Measurements from ENCODE around the gene CABLES2.

The CABLES2 gene

DNA sequence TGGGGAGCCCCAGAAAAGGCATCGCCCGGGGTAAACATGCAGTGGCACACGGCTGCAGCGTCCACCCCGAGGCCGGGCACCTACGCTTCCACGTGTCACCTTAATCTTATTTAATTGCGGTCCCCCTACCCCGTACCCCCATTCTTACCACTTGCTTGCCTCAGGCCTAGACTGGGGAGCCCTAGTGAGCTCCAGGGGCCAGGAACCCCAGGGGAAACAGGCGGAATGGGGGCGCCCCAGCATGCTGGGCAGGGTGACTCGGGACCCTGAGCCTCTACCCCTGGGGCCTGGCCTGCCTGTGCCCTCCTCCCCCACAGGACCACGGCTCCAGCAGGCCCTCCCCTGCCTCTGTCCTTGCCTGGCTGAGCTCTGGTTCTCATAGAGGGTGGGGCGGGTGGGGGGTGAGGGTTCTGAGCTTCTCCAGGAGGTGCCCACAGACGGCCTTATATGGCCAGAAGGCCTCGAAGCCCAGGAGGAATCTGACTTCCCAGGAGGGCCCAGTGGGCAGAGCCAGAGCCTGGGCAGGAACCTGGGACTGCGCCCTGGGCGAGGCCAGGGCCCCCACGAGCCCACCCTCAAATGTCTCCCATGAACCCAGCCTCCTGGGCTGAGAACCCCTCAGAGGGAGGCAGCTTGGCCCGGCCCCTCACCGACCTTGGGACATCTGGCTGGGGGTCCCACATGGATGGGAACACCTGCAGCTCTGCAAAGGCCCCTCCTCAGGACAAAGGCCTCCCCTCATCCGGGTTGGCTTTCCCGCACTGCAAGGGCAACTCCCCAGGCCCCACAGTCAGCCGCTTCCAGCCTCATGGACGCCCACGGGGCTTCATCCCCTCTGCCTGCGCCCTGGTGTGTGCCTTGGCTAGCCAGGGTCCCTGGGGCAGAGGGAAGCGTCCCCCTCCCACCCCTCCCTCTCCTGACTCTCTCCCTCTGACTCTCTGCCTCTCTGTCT, 34.8 kb downstream of the CABLES2 start:
- DNase-seq (ENCODE audit: low spot score) = no peak

DNA sequence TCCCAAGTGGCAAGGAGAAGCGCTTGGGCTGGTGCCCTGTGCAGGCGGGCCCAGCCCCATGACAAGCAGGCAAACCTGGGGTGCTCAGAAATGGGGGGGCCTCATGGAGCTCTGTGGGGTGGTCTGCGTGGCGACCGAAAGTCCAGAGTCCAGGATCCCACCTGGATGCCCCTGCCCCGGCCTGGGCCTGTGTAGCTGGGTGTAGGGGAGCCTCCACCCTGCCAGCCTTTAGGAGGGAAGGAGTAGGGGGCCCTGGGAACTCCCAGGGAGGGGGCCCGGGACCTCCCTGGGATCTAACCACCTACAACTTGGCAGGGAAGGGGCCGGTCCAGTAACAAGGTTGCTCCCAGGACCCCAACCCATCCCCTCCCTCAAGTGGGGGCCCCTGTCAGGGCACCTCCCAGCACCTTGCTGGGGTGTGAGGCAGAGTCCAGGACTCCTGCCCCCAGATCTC, 35.5 kb downstream of the CABLES2 start:
- DNase-seq (ENCODE audit: low spot score) = no peak

DNA sequence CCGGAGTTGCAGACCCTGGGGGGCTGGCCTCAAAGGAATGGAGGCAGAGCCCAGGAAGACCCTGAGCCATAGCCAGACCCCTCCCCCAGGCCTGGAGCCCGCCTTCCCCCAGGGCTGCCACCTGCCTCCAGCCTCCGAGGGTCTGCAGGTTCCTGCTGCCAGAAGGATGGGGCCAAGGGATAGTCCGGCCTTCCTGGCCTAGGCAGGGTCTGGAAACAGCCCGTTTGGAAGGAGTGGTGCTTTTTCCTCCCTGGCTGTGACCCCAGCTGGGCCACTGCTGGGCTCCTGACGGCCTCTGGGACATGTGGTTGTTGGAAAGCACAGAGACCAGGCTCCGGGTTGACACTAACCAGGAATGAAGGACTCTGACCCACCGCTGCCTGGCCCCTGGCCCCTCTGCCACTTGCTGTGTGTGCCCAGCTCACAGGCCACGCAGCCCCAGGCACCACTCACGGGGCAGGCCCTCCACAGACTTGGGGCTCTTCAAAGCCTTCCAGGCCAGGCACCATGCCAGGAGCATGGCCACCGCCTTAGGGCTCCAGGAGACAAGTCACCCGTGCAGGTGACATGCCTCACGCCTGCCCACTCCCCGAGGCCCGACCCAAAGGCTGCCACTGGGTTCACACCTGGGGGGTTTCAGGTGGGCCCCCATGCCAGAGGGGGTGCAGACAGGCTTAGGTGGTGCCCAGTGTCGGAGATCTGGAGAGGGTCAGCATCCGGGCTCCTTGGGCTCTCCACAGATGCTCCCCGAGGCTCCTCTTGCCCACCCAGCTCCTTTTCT, 36.1 kb downstream of the CABLES2 start:
- DNase-seq (ENCODE audit: low spot score) = no peak

- peak; percentile 43 for DNase-seq (ENCODE audit: low spot score)
Measured at GRCh38 chr20:62370115-62370806, 36.8 kb downstream of the CABLES2 start.

- DNase-seq (ENCODE audit: low spot score) = no peak
Measured at GRCh38 chr20:62369815-62370114, 37.3 kb downstream of the CABLES2 start.

GRCh38 chr20:62368976-62369814, 37.9 kb downstream of the CABLES2 start:
- peak; percentile 91 for DNase-seq (ENCODE audit: low spot score)

DNA sequence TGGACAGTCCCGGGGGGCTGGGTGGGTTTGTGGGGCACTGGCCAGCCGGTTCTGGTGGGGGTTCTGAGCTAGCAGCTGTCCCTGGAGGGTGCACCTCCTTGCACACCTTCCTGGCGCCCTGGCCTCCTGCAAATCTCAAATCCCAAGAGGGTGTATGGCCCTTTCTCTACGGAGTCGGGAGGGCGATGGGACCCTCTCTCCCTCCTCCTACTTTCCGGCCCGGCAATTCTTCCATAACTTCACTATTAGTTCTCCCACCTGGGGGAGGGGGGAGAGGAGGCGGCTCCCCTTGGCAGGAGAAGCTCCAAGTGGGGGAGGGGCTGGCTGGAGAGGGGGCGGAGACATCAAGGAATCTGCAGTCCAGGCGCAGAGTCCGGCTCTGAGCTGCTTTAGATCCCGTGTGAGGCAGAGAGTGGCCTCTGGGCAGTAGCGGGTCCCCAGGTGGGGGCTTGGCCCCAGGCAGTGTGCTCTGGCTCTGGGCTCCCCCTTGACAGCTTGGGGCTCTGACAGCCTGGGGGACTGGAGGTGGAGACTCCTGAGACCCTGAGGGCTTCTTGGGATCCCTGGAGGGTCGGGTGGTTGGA, 38.6 kb downstream of the CABLES2 start:
- DNase-seq (ENCODE audit: low spot score) = no peak

DNA sequence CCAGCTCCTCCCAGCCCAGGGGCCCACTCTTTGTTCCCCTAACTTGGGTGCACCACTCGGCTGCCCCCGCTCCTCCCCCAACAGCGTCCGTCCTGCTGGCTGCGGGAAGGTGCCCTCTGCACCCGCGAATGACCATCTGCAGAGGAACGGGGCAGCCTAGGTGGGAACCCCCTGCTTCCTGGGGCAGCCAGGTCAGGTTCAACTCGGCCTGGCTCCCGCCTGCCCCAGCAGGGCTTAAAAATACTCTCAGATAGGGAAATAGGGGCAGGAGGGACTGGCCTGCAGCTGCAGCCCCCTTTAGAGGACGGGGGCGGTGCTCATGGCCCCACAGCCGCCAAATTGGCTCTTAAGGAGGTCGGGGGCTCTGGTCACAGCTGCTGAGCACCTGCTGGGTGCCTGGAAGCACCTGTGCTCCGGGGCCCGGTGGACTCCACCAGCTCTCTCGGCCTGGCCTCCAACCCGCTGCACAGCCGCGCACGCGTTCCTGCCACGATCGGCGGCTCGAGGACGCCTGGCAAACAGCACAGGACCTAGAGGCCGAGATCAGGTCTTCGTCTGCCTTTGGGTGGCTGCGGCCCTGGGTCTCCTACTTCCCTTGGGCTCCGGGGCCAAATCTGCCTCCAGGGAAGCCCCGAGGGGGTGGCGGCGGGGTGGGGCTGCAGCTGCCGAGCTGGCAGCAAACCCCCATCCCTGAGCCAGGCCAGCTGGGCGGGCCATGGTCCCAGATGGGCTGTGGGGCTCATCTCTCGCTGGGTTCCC, 39.3 kb downstream of the CABLES2 start:
- no peak for DNase-seq (ENCODE audit: low spot score)

DNA sequence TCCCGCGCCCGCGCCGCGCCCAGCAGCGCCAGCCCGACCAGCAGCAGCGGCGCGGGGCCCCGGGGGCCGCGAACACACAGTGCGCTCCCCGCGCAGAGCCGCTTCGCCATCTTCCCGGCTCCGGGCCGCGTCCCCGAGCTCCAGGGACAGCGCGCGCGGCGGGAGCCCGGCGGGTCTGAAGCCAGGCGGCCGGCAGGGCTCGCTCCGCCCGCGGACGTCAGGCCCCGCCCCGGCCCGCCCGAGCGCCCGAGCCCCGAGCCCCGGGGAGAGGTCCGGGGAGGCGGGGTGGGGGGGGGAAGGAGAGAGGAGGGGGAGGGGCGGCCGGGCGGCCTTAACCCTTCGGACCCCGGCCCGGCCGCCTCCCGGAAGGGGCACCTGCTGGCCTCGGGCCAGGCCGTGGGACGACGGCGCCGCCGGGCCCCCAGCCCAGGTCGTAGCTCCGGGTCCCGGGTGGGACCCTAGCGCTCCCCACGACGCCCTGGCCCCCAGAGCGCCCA, 39.9 kb downstream of the CABLES2 start, which contains the start of gene LAMA5:
LAMA5 (minus strand) TSS at position 177 of the 497 bp plus-strand sequence; CDS start at position 110, 67 bp downstream.
- peak; percentile 56 for DNase-seq (ENCODE audit: low spot score)

DNA sequence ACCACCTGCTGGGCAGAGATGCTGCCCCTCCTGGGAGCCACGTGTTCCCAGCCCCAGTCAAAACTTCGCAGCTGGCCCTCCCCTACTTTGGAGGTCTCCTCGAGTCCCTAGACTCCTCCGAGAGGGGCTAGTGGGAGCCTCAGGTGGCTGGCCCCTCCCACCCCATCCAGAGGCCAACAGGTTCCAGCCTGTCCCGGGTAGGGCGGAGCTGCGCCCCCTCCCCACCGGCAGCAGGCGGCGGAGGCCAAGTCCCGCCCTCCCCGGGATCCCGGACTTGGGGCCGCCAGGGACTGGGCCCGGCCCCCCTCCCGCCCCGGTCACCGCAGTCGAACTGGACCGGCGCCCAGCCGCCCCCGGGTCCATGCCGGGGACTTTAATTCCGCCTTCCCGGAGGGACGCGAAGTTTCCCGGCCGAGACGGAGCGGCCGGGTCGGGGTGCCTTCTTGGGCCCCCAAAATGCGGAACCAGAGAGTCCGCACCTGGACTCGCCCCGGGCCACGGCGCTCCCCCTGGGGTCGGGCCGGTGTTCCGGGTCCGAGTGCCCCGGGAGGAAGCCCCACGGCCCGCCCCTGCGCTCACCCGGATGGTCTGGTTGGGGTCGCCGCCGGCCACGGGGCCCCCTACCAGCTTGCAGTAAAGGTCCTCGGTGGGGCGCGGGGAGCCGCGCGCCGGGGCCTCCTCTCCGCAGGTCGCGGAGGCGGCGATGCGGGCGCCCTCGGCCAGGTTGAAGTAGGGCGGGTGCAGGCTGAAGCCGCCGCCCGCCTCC, 40.5 kb downstream of the CABLES2 start:
- DNase-seq (ENCODE audit: low spot score) = no peak

GRCh38 chr20:62365814-62366369, 41.2 kb downstream of the CABLES2 start:
- DNase-seq (ENCODE audit: low spot score) = peak; percentile 46

DNA sequence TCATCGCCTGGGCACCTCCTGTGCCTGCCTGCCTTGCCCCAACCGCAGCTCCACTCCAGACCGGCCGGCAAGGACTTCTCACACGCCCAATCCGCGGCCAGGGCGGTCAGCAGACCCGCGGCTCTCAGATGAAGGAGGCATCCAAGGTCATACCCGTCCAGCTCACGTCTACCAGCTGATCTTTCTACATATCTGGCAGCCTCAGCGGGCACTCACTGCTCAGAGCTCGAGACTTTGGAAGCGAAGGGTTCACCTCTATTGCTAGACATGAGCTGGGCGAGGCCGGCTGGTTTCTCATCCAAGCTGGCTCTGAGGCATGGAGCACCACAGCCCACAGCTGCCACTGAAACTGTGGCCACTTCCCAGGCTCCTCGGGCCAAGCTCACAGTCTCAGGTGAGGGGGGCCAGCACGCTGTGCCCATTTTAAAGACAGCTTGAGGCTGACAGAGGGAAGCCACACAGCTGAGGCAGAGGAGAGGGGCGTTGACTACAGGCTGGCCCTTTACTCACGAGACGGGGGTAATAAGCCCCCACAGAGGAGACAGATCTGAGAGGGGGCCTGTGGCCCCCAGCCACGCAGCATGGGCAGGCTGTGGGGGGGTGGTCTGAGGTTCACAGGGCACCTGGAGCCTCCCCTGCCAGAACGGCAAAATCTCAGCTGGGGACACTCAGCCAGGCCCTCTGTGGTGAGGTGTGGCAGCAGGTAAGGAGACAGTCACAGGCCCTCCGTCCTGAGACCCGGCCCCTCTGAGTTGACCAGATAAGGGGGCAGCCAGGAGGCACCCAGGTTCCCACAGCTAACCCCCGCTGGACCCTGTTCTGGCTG, 42.0 kb downstream of the CABLES2 start:
- DNase-seq (ENCODE audit: low spot score) = no peak

DNA sequence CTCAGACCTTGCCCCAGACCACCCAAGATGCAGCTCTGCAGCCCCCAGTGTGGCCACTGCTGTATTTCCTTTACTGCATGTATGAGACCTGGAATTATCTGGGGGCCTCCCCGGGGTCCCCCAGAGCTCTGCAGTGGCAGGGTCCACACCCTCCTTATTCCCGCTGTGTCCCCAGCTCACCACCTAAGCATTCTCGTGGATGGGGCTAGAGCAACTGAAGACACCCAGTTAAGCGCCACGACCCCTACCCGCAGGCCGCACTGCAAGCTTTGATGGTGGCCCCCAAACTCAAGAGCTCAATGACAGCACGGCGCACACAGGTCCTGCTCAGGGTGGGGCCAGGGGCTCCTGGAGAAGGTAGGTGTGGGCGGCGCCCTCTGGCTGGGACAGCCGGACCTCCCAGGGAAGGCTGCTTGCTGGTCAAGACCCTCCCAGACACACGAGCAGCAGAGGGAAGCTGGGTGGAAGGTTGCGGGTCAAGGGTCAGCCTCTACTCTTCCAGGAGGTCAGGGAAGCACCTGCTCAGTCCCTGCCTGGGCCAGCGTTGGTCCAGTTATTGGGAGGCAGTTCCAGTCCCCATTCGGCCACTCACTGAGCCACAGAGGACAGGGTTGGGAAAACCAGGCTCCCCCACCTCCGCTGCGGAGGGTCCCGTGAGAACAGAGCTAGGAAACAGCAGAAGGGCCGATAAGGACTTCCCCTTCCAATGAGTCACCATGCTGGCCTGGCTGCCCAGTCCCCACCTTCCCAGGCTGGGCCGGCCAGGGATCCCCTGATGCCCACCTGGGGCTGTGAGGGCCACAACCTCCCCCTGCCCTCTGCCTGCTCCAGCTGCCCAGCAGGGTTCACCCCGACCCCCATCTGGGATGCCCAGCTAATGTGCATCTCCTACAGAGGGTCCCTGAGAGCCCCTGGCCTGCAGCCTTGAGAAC, 42.9 kb downstream of the CABLES2 start:
- no peak for DNase-seq (ENCODE audit: low spot score)

DNA sequence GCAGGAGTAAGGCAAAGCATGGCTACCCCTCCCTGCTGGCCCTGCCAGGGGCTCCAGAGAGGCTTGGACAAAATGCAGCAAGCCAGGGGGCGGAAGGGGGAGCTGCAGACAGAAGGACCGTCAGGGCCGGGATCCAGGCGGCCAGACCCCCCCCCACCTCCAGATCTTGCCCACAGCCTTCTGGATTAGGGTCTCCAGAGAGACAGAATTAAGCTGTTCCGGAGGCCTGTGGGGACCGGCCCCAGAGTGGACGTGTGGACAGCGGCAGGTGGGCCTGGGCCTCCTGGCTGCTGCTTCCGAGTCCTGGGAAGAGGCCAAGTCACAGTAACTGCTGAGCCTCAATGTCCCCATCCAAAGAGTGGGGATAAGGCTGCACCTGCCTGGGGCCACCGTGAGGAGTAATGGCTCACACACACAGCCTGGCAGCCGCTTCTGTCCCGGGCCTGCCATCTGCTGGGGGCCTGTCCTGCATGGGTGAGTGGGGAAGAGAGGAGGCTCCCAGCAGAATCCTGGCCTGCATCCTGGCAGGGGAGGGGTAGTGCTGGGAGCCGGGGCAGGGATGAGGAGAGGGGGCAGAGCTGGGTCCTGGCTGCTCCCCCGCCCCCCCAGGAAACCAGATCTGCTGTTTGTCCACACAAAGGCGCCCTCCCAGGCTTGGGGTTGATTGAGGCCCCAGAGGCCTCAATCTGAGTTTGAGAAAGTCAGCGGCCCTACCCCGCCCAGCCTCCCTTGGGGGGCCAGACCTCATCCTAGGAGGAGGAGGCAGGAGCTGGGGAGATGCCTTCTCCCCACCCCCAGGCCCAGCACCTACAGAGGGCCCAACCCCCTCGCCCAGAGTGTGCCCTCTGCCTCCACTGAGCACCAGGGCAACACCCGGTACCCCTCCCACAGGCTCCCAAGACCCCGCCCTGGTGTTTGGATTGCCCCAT, 43.8 kb downstream of the CABLES2 start:
- peak; percentile 58 for DNase-seq (ENCODE audit: low spot score)

GRCh38 chr20:62362590-62362940, 44.5 kb downstream of the CABLES2 start:
- no peak for DNase-seq (ENCODE audit: low spot score)

Measured in RKO (cell line).